NCI-H1092 treated with DMSO at 0.1 percent for 48 hours (cell line): ENCODE measurements around the gene NOP9.
A peak's percentile ranks its signal among the peaks of the same experiment; 100 is the strongest.

ENCODE experiments used
- DNase-seq: peaks from one replicate; lab custom pipeline; 2025; lab: John Stamatoyannopoulos, UW

Gene NOP9, protein sequence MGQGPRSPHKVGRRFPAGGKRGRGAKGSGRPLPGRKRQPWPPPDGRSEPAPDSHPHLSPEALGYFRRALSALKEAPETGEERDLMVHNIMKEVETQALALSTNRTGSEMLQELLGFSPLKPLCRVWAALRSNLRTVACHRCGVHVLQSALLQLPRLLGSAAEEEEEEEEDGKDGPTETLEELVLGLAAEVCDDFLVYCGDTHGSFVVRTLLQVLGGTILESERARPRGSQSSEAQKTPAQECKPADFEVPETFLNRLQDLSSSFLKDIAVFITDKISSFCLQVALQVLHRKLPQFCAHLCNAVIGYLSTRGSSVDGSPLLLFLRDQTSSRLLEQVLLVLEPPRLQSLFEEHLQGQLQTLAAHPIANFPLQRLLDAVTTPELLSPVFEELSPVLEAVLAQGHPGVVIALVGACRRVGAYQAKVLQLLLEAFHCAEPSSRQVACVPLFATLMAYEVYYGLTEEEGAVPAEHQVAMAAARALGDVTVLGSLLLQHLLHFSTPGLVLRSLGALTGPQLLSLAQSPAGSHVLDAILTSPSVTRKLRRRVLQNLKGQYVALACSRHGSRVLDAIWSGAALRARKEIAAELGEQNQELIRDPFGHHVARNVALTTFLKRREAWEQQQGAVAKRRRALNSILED

DNA sequence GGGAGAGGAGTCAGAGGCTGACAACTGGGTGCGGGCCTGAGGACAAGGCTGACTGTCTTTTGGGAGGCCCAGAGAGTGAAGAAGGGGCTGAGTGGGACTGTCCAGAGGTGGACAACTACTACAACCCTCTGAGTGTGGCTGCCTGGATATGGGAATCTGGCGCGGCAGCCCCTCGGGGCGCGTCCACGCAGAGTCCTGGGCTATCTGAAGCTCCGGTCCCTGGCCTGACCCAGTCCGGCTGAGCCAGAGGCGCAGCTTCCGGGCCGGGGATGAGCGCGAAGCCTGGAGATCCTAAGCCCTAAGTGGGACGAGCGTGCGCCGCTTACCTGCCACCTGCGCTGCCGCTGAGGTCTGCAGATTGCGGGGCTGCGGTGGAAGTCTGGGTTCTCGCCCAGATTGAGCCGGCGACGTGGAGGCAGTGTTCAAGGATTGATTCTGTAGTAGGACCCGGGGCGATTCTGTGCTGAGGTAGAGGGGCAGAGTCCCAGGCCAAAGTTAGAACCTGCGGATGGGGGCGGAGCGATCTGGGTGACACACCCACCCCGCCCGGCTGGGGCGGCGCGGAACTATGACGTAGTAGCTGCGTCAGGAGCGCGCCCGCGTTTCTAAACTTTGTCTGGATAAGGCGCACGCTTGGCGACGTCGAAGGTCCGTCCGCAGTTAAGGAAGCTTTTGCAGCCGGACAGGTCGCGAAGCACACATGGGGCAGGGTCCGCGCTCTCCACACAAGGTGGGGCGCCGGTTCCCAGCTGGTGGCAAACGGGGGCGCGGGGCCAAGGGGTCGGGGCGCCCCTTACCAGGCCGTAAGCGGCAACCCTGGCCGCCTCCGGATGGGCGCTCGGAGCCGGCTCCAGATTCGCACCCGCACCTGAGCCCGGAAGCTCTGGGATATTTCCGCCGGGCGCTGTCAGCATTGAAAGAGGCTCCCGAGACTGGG lies at the start of gene NOP9, which contains the start of gene DHRS1:
Gene NOP9, plus strand, starts transcription at position 596 of the 937 bp plus-strand sequence. Its CDS starts 105 bp downstream, at position 701.
Gene DHRS1, minus strand, starts transcription at position 526 of the 937 bp plus-strand sequence. CDS start 674 bp downstream, outside the sequence.
- peak; percentile 72 for DNase-seq

DNA sequence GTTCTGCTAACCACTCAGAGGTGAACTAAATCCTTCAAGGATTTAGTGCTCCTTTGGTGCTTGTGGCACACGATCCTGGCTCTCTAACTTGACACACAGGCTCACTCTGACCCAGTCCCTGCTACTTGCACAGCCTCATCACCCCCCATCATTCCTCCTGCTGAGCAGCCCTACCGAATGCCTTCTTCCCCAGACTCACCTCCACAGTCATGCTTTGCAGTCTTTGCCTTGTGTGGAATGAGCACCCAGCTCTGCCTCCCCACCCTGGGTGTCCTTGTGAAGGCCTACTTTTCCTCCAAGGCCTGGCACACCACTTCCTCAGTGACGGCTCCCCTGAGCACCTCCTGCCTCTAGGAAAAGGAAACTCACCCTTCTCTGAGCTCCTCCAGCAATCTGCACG lies 49.3 kb upstream of the NOP9 start:
- no peak for DNase-seq

DNA sequence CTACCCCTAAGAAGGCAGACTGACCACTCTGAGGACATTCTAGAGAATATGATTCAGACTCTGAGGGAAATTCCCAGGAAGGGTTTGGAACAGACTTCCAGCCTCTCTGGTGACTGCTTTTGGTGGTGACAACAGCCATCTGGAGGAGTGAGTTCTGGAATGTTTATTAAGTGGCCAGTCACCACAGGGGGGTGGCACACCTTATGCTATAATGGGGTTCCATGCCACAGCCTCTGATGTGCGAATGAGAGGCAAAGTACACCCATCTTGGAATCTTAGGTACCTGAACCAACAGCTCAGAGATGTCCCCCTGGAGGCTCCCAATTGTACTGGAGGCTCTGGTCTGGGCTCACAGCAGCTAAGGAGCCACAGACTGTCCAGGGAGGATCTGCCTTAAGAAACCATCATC lies 47.8 kb upstream of the NOP9 start:
- DNase-seq = no peak

DNA sequence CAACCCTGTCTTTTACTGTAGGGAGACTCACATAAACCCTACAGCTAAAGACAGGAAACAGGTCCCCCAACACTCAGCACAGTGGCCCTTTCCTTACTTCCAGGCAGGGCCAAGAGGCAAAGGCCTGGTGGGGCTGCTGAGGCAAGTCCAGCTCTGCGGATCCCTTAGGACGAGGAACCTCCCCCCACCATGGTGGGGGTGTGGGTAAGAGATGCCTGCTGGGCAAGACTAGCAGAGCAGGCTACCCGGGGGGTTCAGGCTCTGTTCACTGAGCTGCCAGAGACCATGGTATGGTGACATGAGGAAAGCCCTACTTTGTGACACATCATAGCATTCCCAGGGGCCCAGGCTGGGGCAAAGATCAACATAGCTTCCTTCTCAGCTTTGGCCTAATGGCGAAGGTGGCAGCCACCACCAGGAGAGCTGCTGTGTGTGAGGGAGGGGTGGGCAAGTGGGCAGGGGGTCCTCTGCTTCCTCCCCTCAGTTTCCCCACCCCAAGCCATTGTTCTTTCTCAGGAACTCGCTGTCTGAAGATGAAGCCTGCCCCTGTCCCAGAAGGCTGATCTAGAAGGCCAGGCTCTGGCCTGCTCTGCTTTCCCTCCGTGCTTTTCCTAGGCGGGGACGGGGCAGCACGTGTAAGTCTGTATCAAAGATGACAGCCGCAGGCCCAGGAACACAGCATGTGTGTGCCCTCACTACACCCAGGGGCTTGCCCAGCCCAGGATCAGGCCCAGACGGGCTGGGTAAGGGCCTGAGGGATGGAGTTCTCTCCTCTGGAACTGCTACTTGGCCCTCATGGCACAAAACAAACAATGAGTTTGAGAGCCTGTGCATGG lies 47.1 kb upstream of the NOP9 start:
- no peak for DNase-seq

DNA sequence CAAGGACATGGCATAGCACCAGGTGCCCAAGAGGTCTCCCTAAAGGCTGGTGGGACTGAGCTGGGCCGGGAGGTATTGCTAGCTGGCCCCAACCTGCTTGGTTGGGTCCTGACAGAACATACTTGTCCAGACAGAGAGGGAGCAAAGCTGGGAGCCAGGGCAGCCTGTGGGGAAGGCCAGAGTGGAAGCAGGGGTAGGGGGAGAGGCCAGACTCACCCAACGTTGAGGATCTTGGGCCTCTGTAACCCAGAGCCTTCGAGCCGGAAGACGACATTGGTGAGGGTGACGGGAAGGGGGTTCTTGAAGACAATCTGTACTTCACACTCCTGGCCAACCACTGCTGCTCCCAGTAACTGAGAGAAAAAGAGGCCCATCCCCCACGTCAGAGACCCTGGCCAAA lies 45.7 kb upstream of the NOP9 start:
- no peak for DNase-seq

DNA sequence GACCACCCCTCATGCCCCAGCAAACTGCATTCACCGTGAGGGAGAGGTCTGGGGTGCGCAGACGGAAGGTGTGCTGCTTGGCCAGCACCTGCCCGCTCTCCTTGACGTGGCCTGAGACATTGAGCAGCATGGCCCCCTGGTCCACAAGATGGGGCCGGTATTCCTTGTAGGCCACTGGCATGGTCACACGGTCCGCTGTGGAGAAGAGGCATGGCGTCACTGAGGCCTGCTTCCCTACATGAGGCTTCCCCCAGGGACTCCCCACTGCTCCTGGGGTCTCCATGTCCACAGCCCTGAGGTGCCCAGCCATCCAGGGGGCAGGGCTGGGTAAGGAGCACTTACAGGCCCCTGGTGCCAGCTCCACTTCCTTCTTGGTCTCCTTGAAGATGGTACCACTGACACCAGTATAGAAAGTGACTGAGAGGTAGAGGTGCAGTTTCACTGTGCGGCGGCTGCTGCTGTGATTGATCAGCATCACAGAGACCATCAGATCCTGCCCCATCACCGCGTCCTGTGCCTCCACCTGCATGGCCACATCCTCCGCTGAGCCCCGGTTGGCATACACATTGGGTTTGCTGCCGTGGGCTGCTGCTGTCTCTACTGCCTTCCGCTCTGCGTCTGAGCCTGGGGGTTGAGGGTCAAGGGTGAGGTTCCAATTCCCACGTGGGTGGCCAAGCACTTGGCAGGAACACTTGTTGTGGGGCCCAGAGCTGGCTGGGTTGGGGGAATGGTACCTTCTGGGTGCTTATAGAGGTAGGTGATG lies 44.8 kb upstream of the NOP9 start:
- DNase-seq = no peak

DNA sequence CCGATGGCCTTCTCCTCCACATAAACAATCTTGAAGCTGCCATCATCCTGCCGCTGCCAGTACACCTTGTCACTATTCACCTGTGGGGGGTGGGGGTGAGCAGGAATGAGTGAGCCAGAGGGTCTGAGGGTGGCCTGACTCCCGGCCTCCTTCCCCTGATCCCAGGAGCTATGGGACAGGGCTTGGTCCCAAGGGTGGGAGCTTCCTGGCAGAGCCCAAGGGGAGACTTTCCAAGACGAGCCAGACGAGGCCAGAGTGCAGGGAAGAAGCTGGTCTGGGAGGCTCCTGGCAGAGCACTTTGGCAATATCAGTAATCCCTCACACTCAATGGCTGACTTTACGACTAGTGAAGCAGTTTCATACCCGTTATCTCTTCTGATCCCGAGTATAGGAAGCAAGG lies 44.2 kb upstream of the NOP9 start:
- DNase-seq = no peak

DNA sequence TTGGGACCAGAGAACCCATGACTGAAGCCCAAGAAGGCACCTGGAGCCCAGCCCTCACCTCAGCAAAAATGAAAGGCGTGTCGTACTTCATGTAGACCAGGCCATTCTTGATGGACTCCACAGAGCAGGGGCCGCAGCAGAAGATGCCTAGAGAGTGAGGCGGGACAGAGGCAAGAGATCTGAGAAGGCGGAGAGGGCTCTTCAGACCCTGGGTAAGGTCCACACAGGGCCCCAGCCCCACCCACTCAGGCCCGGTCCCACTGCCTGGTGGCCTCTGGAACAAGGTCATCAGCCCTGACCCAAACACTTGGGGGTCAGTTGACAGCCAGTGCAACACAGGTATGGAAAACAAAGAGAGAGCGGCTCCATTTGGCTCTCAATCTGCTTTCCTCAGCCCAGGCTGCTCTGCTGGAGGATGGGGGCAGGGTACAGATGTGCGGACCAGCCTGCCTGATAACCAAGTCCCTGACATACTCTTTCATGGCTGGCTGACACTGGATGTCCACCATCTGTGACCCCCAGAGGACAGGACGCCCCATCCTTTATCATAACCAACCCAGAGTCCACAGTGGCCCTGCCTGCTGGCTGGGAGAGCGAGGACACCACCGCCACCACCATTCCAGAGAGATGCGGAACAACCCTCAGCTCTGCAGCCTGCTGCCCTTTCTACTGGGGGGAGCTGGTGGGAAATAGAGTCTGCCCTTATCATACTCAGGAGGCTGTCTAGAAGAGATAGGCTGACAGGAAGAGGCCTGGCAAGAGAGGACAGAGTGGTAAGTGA lies 43.5 kb upstream of the NOP9 start:
- no peak for DNase-seq

DNA sequence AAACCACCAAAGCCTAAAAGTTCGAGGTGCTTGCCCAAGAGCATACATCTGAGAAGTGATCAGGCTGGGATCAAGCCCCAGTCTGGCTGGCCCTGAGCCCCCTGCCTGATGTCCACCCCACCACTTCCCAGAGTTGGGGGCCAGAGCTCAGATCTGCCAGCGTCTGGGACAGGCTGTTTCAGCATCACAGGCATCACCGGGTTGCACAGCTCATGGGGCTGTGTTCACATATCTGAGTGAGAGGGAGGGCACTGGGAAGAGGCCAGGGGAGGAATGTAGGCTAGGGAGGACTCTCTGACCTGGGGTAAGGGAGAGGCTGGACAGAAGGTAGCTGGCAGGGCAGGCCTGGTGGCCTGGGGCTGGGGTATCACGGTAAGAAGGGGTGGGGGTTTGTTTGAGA lies 42.7 kb upstream of the NOP9 start:
- no peak for DNase-seq

DNA sequence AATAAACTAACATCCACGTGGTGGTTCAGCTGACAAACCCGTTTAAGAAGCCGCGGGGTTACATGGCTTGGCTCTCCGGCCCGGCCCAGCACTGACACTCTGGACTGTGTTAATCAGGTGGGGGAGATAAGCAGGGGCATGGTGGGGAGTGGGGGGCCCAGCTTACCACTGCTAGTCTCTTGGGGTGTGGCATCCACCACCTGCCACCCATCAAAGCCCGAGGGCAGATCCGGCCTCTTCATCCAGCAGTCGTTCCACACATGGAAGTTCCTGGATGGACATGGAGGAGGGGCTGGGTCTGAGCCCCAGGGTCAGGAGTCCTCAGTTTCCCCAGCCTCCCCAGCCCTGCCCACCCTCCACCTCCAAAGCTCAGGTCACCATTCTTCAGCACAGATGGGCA lies 41.5 kb upstream of the NOP9 start:
- no peak for DNase-seq

DNA sequence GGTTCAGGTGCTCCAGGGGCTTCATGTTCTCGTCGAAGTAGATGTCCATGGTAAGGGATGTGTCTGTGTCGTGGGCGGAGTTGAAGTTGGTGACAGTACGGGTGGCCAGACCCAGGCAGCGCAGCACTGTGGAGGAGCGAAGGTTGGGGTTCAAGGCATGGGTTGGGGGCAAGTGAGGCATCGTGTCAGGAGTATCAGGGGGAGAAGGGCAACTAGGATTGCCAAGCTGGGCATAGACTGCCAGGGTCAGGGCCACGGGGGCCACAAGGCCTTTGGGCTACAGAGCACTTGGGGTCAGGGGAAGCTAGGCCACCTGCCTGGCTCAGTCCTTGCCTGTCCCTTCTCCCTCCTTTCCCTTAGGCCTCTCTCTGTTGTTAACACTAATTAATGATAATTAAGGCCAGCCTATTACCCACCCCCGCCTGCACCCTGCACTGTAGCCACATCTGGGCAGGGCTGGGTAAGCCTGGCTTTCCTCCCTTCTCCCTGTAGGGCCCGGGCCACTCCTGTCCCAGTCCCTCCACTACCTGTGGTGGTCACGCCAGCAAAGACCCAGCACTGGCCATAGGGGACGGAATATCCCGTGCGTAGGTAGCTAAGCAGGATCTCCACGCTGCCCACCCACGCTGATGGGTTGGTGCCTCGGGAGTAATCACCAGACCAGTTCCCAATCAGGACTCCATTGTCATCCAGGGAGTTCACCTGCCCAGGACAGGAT lies 40.9 kb upstream of the NOP9 start:
- DNase-seq = no peak

DNA sequence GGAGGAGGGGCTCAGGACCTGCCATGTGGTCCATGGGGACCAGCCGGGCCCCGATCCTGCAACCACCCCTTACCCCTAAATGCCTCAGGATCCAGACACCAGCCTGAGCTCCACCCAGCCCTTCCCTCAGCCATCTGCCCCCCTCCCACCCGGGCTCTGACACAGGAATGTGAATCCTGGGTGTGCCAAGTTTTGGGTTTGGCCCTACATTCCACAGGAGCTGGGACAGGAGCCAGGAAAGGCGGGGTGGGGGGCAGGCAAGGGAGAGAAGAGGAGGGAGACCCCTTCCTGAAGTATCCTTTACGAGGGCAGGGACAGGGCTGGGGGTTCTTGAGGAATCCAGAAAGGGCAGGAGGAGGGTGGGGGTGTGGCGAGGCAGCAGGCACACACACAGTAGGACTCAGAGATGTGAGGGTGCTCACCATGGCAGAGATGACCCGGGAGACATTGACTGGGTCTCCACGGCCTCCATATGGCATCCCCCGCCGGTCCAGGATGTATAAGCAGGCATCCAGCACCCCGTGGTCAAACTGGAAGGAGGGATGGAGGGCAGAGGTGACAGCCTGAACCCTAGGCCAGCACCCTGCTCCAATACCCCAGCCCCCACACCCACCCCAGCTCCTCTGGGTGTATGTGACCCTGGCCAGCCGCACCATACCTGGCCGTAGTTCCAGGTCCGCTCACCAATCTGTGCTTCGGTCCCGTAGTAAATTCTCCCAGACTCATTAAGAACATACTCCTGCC lies 40.2 kb upstream of the NOP9 start:
- no peak for DNase-seq

DNA sequence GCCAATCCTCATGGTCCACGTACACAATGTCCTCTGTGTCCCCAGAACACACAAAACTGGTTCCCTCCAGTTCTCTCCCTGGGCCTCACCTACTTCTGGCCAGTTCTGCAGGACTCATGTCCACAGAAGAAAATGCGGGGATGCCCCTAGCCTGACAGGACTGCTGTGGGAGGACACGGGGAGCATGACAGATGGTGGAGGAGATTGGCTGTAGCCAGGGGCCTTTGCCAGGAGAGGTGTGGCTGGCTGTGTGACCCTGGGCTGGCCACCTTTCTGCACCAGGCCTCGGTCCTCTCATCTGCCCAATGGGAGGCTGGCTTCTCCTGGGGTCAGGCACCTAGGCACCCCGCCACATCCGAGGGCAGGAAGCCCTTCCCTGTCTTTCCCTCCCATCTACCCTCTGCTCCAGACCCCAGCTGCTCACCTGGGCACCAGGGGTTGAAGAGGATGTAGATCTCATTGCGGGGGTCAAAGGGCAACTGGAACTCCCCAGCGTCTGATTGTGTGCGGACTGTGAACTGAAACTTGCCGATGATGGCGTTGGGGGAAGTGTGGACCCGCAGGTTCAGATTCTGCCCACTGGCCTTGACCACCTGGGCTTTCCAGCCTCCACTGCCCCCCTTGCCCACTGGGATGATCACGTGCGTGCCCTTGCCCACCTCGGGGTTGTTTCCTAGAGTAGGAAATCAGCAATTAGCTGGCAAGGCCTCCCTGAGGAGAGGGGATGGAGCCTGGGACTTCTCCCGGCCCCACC lies 39.4 kb upstream of the NOP9 start:
- DNase-seq = no peak

DNA sequence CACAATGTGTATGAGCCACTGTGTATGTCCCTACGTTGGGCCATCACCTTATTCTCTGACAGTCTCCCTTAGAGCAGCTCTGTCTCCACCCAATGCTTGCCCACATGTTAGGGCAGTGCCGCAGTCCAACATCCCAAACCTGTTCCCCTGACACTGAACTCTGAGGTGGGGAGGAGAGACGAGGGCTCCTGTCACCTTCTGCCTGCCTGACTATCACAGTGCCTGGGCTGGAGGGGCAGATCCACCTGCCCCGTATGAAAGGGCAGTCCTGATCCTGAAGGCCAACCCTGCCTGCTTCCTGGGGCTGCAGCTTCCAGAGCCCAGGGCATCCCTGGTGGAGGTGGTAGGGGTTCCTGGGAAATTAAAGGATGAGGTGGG lies 38.9 kb upstream of the NOP9 start:
- no peak for DNase-seq

DNA sequence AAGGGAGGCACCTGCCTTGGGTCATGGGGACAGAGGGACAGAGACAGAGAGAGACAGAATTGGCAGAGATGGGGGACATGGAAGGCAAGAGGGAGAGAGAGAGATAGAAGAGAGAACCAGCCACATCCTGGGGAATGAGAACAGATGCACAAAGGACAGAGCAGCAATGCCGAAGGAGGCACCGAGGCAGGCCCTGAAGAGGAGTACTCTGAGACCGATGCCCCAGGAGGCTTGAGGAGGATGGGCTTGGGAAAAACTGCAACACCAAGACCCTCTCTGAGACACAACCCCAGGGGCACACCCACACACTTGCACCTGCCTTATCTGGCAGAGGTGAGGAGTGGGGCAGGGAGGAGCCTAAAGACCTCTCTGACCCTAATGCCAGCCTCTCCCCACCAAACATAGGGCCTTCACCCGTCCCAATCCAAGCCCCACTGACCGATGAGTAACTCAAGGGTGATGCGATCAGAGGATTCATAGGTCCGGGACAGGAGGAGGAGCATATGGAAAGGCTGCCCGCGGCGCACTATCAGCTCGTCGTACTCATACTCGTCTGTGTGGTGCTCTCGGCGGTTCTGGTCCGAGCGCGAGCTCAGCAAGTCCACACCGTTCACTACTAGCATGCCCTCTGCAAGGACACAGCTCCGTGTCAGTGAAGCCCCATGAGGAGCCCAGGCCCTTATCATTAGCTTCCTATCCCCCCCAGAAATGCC lies 38.2 kb upstream of the NOP9 start:
- no peak for DNase-seq

DNA sequence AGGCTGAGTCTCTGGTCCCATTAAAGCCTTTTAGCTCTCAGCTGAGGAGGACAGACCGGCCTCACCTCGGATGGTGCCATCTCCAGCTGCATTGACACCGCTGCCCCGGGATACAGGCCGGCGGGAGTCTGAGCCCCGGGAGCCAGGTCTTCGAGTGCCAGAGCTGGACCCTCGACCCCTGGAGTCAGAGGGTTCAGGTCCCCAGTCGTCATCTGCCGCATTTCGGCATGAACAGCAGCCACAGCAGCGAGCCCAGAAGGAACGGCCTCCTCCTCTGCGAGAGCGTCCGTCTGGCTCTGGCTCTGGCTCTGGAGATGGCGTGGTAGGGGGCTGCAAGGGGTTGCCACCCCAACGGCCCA lies 37.7 kb upstream of the NOP9 start:
- no peak for DNase-seq
